Measurements from ENCODE around the gene CAPN5. TPM values are rescaled to one million over a fixed set of nuclear protein-coding genes. Genes with fewer than 3 reads are reported as not detected.

CAPN5 gene
- total RNA-seq, 1 donor from 2014 or later, result 6.5 TPM

DNA sequence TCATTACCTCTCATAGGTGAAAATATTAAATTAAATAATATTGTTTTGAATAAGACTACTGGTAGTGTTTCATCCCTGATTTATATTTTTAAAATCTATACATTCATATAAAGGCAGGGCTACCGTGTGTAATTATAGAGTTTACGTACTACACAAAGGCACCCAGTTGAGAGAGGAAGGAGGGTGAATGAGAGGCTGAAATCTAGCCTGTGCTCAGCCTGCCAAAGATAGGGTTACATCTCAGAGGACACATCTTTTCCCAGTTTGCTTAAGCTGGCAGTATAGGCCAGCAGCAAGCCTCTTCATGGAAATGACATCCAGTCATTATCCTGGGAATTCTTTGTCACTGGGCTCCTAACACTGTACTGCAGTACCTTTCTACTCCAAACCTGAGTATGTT, 40.0 kb upstream of the CAPN5 start:
- TF ChIP-seq, protein P1, sequence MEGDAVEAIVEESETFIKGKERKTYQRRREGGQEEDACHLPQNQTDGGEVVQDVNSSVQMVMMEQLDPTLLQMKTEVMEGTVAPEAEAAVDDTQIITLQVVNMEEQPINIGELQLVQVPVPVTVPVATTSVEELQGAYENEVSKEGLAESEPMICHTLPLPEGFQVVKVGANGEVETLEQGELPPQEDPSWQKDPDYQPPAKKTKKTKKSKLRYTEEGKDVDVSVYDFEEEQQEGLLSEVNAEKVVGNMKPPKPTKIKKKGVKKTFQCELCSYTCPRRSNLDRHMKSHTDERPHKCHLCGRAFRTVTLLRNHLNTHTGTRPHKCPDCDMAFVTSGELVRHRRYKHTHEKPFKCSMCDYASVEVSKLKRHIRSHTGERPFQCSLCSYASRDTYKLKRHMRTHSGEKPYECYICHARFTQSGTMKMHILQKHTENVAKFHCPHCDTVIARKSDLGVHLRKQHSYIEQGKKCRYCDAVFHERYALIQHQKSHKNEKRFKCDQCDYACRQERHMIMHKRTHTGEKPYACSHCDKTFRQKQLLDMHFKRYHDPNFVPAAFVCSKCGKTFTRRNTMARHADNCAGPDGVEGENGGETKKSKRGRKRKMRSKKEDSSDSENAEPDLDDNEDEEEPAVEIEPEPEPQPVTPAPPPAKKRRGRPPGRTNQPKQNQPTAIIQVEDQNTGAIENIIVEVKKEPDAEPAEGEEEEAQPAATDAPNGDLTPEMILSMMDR (IDR thresholded peaks at IDR 0.05), result no peak
- peaks cover 8% of the 10 kb centered on the region for H3K27me3 ChIP-seq
- ATAC-seq (no peak), DNase-seq (no peak)
- no peaks in the 10 kb centered on the region for H3K9me3 ChIP-seq
- no peaks in the 10 kb centered on the region for H3K36me3 ChIP-seq
- H3K27ac ChIP-seq, result no peak overlapping the region
- no peaks in the 10 kb centered on the region for H3K4me1 ChIP-seq
- no peak overlapping the region for H3K4me3 ChIP-seq
- intact Hi-C loops (cut with DNase I), result no loop called here

DNA sequence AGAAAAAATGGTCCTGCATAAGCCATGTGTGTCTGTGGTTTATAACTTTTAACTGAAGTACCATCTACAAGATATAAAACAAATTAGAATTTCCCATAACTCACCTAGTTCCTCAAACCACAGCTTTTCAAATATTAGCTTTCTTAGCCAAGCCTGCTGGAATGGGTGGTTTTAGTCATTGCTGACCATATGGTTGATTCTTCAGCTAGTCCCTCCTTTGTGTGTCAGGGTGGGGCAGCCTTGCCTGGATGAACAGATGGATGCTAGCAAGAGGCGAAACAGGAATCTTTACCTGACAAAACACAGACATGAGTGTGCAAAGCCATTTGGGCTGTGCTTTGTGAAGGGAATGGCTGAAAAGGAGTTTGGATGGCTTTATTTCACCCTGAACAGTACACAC, 39.5 kb upstream of the CAPN5 start:
- intact Hi-C loops (cut with DNase I), result no loop called here
- TF ChIP-seq, protein P1 (IDR thresholded peaks at IDR 0.05), result no peak
- Histone ChIP-seq H3K4me3 (no peak overlapping the region), H3K27me3 (peaks cover 8% of the 10 kb centered on the region), H3K36me3 (no peaks in the 10 kb centered on the region), H3K9me3 (no peaks in the 10 kb centered on the region), H3K27ac (no peak overlapping the region), H3K4me1 (no peaks in the 10 kb centered on the region)
- no peak for ATAC-seq
- no peak for DNase-seq

DNA sequence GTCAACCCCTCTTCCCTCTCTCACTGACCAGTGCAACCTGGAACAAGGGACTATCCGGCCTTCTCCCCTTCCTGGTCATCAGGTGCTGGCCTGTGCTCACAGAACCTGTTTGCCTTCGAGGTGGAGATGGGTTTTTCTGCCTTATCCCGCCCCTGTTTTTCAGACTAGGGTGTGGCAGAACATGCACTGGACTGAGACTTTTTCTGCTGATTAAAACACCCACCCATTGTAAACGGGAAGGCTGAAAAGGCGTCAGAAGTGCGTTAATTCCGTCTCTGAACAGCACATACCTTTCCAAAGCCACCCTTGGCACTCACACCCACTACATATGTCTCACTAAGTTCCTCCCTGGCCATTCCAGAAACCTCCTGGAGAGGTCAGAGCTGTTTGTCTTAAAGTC, 36.9 kb upstream of the CAPN5 start:
- TF ChIP-seq, protein P1 (IDR thresholded peaks at IDR 0.05), result no peak
- intact Hi-C loops (cut with DNase I), result loop anchor here (10.0 kb wide), 1 partner anchor 225 kb away; no protein-coding TSS in a partner anchor
- Histone ChIP-seq H3K4me1 (no peaks in the 10 kb centered on the region), H3K9me3 (no peaks in the 10 kb centered on the region), H3K4me3 (no peak overlapping the region), H3K36me3 (no peaks in the 10 kb centered on the region), H3K27ac (no peak overlapping the region), H3K27me3 (peaks cover 8% of the 10 kb centered on the region)
- DNase-seq (no peak), ATAC-seq (peak; percentile 21)

DNA sequence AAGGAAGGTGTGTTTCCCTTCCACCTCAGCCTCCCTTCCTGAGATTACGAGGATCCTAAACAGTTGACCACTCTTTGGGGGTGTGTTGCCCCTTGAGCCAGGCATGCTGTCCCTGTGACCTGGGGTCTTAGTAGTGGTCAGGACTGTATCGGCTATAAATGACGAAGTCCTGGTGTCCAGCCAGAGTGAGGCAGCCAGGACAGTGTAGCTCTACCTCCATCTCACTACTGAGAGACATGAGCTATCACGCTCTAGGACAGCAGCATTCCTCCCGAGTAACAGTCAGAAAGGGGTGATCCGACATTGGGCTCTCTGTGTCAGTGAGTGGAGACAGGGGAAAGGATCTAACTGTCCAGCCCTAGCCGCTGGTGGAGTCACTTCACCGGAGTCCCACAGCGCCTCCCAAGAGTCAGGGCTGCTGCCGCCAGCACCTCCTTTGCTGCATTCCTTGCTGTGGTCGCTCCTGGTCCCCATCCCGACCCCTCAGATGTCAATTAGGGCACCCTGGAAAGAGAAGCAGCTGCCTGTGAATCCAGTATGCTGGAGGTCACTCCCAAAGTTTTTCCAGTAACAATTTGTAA, 35.8 kb upstream of the CAPN5 start:
- H3K4me3 ChIP-seq, result no peak overlapping the region
- H3K4me1 ChIP-seq, result no peaks in the 10 kb centered on the region
- H3K9me3 ChIP-seq, result no peaks in the 10 kb centered on the region
- TF ChIP-seq, protein P1 (IDR thresholded peaks at IDR 0.05), result no peak
- H3K36me3 ChIP-seq, result no peaks in the 10 kb centered on the region
- ATAC-seq, result no peak
- H3K27me3 ChIP-seq, result peaks cover 8% of the 10 kb centered on the region
- H3K27ac ChIP-seq, result no peak overlapping the region
- DNase-seq, result no peak
- intact Hi-C loops (cut with DNase I), result loop anchor here (10.0 kb wide), 1 partner anchor 226 kb away; no protein-coding TSS in a partner anchor

DNA sequence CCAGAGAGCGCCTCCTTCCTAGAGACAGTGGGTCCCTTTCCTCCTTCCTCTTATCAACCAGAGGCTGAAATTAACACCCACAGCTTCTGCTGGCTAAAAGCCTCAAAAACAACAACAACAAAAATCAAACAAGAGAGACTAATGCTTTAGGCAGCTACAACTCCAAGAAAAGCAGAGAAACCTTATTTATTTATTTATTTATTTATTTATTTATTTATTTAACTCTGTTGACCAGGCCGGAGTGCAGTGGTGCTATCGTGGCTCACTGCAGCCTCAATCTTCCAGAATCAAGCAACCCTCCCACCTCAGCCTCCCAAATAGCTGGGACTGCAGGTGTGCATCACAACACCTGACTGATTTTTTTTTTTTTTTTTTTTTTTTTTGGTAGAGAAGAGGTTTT, 35.2 kb upstream of the CAPN5 start:
- Histone ChIP-seq H3K36me3 (no peaks in the 10 kb centered on the region), H3K27me3 (peaks cover 8% of the 10 kb centered on the region), H3K9me3 (no peaks in the 10 kb centered on the region), H3K27ac (no peak overlapping the region), H3K4me3 (no peak overlapping the region), H3K4me1 (no peaks in the 10 kb centered on the region)
- intact Hi-C loops (cut with DNase I), result loop anchor here (10.0 kb wide), 1 partner anchor 227 kb away; no protein-coding TSS in a partner anchor
- TF ChIP-seq, protein P1 (IDR thresholded peaks at IDR 0.05), result no peak
- DNase-seq (no peak), ATAC-seq (no peak)
